ENCODE data around the gene HDLBP.

DNA sequence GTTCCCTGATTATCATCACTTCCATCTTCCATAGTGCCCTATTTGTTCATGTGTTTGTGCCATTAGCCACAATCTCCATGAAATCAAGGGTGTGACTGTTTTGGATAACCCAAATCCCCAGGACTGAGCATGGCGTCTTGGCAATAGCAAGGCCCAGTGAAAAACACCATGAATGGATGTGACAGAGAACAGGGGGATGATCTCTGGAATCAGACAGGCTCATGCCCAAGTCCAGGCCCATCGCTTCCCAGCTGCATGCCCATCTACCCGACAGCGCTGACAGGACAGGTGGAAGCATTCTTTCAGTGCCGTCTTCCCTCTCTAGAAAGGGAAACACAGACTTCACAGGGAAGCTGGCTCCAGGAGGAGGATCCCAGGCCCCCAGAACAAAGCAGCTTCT is 50.0 kb downstream of the HDLBP start:
- TF ChIP-seq POLR2AphosphoS5 (IDR thresholded peaks at IDR 0.05; ENCODE audit: low read depth, low read length) (no peak), TAF1 (IDR thresholded peaks at IDR 0.05; ENCODE audit: borderline replicate concordance, insufficient read depth, low read length) (no peak), SIN3A (IDR thresholded peaks at IDR 0.05; ENCODE audit: borderline replicate concordance, insufficient read depth, low read length) (no peak), FOXP2 (optimal IDR thresholded peaks at IDR 0.05; ENCODE audit: borderline replicate concordance, extremely low read depth, extremely low read length, insufficient read depth) (no peak)
- TF ChIP-seq, protein P1, sequence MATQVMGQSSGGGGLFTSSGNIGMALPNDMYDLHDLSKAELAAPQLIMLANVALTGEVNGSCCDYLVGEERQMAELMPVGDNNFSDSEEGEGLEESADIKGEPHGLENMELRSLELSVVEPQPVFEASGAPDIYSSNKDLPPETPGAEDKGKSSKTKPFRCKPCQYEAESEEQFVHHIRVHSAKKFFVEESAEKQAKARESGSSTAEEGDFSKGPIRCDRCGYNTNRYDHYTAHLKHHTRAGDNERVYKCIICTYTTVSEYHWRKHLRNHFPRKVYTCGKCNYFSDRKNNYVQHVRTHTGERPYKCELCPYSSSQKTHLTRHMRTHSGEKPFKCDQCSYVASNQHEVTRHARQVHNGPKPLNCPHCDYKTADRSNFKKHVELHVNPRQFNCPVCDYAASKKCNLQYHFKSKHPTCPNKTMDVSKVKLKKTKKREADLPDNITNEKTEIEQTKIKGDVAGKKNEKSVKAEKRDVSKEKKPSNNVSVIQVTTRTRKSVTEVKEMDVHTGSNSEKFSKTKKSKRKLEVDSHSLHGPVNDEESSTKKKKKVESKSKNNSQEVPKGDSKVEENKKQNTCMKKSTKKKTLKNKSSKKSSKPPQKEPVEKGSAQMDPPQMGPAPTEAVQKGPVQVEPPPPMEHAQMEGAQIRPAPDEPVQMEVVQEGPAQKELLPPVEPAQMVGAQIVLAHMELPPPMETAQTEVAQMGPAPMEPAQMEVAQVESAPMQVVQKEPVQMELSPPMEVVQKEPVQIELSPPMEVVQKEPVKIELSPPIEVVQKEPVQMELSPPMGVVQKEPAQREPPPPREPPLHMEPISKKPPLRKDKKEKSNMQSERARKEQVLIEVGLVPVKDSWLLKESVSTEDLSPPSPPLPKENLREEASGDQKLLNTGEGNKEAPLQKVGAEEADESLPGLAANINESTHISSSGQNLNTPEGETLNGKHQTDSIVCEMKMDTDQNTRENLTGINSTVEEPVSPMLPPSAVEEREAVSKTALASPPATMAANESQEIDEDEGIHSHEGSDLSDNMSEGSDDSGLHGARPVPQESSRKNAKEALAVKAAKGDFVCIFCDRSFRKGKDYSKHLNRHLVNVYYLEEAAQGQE (IDR thresholded peaks at IDR 0.05; ENCODE audit: insufficient read depth in 1 of 2, low read depth in 2 of 2, low read length in 2 of 2), result no peak

Data from PFSK-1 (cell line).